Upper lobe of left lung (tissue), 6 donors: ENCODE data around the gene CAPS. TPM values are rescaled to one million over a fixed set of nuclear protein-coding genes. Genes with fewer than 3 reads are reported as not detected.
A peak's percentile ranks its signal among the peaks of the same experiment; 100 is the strongest.
"Not testable (repeated sequence)": the region's sequence is repeated elsewhere in the genome, so short reads cannot be mapped to it uniquely, and the experiment has no call there.

Experiments
- ATAC-seq, 2 donors: fragments of 200-7000 bp; cut with Tn5 transposase; one replicate each; pipeline ENCODE4 v1.9.1; 2022; ENCODE audit warnings: mild to moderate bottlenecking in 2 of 2, moderate library complexity in 2 of 2; ENCODE audit not compliant: low FRiP score in 2 of 2
- DNase-seq, 2 donors: peaks; one replicate each; pipeline ENCODE4 v3.0.0-alpha.2; 2019 to 2020
- H3K27ac ChIP-seq, 4 donors: fragments of 200-600 bp; sonication (generic); one replicate each; pipeline ENCODE4 v1.5.1; 2016 to 2019
- H3K27me3 ChIP-seq, 4 donors: fragments of 200-600 bp; sonication (generic); one replicate each; pipeline ENCODE4 v1.5.1; 2017 to 2019
- H3K36me3 ChIP-seq, 4 donors: fragments of 200-600 bp; sonication (generic); one replicate each; pipeline ENCODE4 v1.5.1; 2016 to 2019
- H3K4me1 ChIP-seq, 4 donors: fragments of 200-600 bp; sonication (generic); one replicate each; pipeline ENCODE4 v1.5.1; 2018 to 2019
- H3K4me3 ChIP-seq, 4 donors: fragments of 200-600 bp; sonication (generic); one replicate each; pipeline ENCODE4 v1.5.1; 2017 to 2019; ENCODE audit warnings: mild to moderate bottlenecking in 2 of 4, moderate library complexity in 1 of 4
- H3K9me3 ChIP-seq, 4 donors: fragments of 200-600 bp; sonication (generic); one replicate each; pipeline ENCODE4 v1.5.1; 2018 to 2019
- EP300 ChIP-seq, 4 donors: sonication (generic); formaldehyde crosslinking; IDR thresholded peaks; one replicate each; pipeline ENCODE4 v1.5.1; 2017; ENCODE audit warnings: antibody characterized with exemption in 4 of 4, control low read depth in 2 of 4
- POLR2A ChIP-seq, 4 donors: fragments of 450-650 bp; IDR thresholded peaks; one replicate each; pipeline ENCODE4 v1.5.1; 2016 to 2017; ENCODE audit warnings: antibody characterized with exemption in 4 of 4, mild to moderate bottlenecking in 2 of 4
- POLR2AphosphoS5 ChIP-seq, 2 donors: sonication (generic); formaldehyde crosslinking; IDR thresholded peaks; one replicate each; pipeline ENCODE4 v1.5.1; 2017; ENCODE audit warnings: antibody characterized with exemption in 2 of 2
- WGBS, 2 donors: methylation state at CpG; one replicate each; pipeline ENCODE4 v1.1.5; 2017 to 2018; 5-methylcytosine and 5-hydroxymethylcytosine counted together
- total RNA-seq, 6 donors: library from RNA; depleted of rRNA in 4 of 6; stranded (reverse); fragments of >200 nt in 4 of 6; gene quantifications; one replicate each; pipeline versions ENCODE4 v1.1.0 to v1.2.1, GENCODE V29; 2016 to 2021
- TF ChIP-seq, protein P1 (sequence below), 6 experiments: fragments of 450-650 bp in 4 of 6; fragments of 200-600 bp in 2 of 6; sonication (generic) in 2 of 6; IDR thresholded peaks; one replicate each; pipeline ENCODE4 v1.5.1; 2016 to 2019; ENCODE audit warnings: antibody characterized with exemption in 6 of 6
- donor health status: DM: no; HTN: no; CAD: no; lungs with moderate emphysema.
- donor health status: DM: no; HTN: yes; CAD: no; lungs with severe emphysema.

CAPS gene
- total RNA-seq, 6 donors from 2014 or later: 20.6 to 414 (median 115) TPM

- H3K36me3 ChIP-seq: no peaks in the 10 kb centered on the region
- H3K4me3 ChIP-seq: no peak overlapping the region
- peak overlapping the region in 1 of 4 donors; percentile 75 for H3K27ac ChIP-seq
- DNase-seq: peak in 1 of 2 donors; percentile 72
- no peaks in the 10 kb centered on the region for H3K9me3 ChIP-seq
- TF ChIP-seq EP300 (IDR thresholded peaks at IDR 0.05): no peak
- TF ChIP-seq POLR2A (IDR thresholded peaks at IDR 0.05): no peak
- TF ChIP-seq POLR2AphosphoS5 (IDR thresholded peaks at IDR 0.05): no peak
- TF ChIP-seq, protein P1, sequence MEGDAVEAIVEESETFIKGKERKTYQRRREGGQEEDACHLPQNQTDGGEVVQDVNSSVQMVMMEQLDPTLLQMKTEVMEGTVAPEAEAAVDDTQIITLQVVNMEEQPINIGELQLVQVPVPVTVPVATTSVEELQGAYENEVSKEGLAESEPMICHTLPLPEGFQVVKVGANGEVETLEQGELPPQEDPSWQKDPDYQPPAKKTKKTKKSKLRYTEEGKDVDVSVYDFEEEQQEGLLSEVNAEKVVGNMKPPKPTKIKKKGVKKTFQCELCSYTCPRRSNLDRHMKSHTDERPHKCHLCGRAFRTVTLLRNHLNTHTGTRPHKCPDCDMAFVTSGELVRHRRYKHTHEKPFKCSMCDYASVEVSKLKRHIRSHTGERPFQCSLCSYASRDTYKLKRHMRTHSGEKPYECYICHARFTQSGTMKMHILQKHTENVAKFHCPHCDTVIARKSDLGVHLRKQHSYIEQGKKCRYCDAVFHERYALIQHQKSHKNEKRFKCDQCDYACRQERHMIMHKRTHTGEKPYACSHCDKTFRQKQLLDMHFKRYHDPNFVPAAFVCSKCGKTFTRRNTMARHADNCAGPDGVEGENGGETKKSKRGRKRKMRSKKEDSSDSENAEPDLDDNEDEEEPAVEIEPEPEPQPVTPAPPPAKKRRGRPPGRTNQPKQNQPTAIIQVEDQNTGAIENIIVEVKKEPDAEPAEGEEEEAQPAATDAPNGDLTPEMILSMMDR (IDR thresholded peaks at IDR 0.05): no peak
- no peaks in the 10 kb centered on the region for H3K27me3 ChIP-seq
- no peak for ATAC-seq
- peaks cover 71 to 84% (median 72%) of the 10 kb centered on the region in 4 donors for H3K4me1 ChIP-seq
- WGBS, 2 donors: 85 to 96% methylated on average over 3 to 10 of the region's 10 CpGs
Measured at GRCh38 chr19:5958851-5959122, 44.7 kb downstream of the CAPS start.

- TF ChIP-seq POLR2A (IDR thresholded peaks at IDR 0.05) (no peak), POLR2AphosphoS5 (IDR thresholded peaks at IDR 0.05) (no peak), EP300 (IDR thresholded peaks at IDR 0.05) (no peak)
- TF ChIP-seq, protein P1 (IDR thresholded peaks at IDR 0.05): no peak
- no peak for DNase-seq
Measured at GRCh38 chr19:5959260-5960004, 45.4 kb downstream of the CAPS start.

DNA sequence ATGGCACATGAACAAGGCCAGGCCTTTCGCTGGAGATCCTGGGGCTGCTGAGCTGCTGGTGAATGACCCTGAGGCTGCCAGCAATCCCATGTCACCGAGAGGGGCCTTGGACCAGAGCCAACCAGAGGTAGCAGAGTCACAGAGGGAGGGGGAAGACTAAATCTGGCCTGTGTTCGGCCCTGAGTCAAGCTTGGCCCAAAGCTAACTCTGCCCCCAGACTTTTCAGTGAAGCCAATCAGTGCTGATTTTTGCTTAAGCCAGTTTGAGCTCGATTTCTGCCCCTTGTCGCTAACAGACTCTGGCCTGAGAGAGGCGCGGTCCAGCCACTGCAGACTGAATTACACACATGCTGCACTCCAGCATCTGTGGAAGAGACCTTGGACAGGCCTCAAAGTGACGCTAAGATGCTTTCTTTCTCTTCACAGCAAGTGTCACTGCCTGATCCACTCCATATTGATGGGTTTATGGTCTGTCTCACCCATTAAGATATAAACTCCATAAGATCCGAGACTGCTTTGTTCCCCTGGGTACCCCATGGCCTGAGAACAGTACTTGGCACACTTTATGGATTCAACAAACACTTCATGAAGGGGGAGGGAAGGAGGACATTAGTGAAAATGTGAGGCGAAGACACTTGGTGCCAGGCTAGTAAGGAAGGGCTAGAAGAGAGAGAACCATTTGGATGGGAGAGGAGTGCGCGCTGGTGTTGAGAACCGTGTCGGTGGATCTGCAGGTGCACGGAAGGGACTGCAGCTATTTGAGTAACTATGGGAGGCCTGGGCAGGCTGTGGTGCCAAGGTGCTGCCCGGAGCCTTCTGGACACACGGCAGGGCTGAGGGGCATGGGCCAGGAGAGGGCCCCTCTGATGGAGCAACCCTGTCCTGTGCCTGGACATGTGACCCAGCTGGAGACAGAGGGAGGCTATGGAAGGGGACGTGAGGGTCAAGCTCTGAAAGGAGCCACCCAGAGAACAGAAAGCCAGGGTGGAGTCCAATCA, 46.2 kb downstream of the CAPS start:
- no peak for ATAC-seq
- Histone ChIP-seq H3K27me3 (no peaks in the 10 kb centered on the region), H3K9me3 (no peaks in the 10 kb centered on the region), H3K36me3 (no peaks in the 10 kb centered on the region), H3K4me3 (no peak overlapping the region), H3K27ac (peak overlapping the region; percentile 75 to 89 (median 86)), H3K4me1 (peaks cover 67 to 84% (median 69%) of the 10 kb centered on the region in 4 donors)
- no peak for DNase-seq
- no peak for TF ChIP-seq POLR2AphosphoS5 (IDR thresholded peaks at IDR 0.05)
- TF ChIP-seq, protein P1 (IDR thresholded peaks at IDR 0.05): no peak
- 54 to 65% methylated on average over 15 to 18 of the region's 18 CpGs for WGBS, 2 donors

More at GRCh38 chr19:5959260-5960004, 45.4 kb downstream of the CAPS start:
- Histone ChIP-seq H3K27me3 (no peaks in the 10 kb centered on the region), H3K27ac (peak overlapping the region; percentile 75 to 89 (median 86)), H3K9me3 (no peaks in the 10 kb centered on the region), H3K4me3 (no peak overlapping the region), H3K4me1 (peaks cover 67 to 84% (median 69%) of the 10 kb centered on the region in 4 donors), H3K36me3 (no peaks in the 10 kb centered on the region)
- 86 to 87% methylated on average over 12 to 14 of the region's 14 CpGs for WGBS, 2 donors
- ATAC-seq: no peak

GRCh38 chr19:5961641-5961968, 47.6 kb downstream of the CAPS start:
- ATAC-seq: peak in 1 of 2 donors; percentile 44
- not testable (repeated sequence) for H3K9me3 ChIP-seq, H3K36me3 ChIP-seq, H3K27me3 ChIP-seq, DNase-seq
- peaks cover 72 to 92% (median 78%) of the 10 kb centered on the region in 4 donors for H3K4me1 ChIP-seq
- 22 to 38% methylated on average over 6 of the region's 6 CpGs for WGBS, 2 donors
- peak overlapping the region; percentile 75 to 89 (median 86) for H3K27ac ChIP-seq
- H3K4me3 ChIP-seq: peak overlapping the region in 3 of 4 donors; percentile 12 to 24 (median 15)
